ENCODE measurements around the gene RNPS1.
"Not testable (repeated sequence)": the region's sequence is repeated elsewhere in the genome, so short reads cannot be mapped to it uniquely, and the experiment has no call there.

The RNPS1 gene

DNA sequence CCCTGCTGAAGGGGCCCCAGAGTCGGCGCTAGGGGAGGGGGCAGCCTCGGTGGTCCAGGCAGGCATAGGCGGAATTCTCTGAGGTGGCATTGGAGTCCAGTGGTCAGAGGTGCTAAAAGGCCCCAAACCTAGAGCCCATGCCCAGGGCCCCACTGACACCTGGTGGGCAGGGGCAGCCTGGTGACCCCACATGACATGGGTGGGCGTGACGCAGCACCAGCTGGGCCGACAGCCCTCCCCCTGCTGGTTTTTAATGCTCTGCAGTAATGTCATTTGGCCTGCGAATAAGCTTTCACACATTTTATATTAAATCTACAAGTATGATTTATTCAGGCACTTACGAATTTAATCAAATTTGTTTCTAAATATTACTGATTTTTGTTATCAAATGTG is 2.1 kb upstream of the RNPS1 start:
- no peak for DNase-seq
- Histone ChIP-seq H3K36me3 (peaks cover 31% of the 10 kb centered on the region), H3K27me3 (ENCODE audit: insufficient read depth, low read depth, severe bottlenecking) (no peaks in the 10 kb centered on the region), H3K27ac (peak overlapping the region; percentile 97), H3K9me3 (ENCODE audit: severe bottlenecking) (no peaks in the 10 kb centered on the region), H3K4me3 (ENCODE audit: low read depth, low read length) (no peak overlapping the region)
- TF ChIP-seq, protein P1, sequence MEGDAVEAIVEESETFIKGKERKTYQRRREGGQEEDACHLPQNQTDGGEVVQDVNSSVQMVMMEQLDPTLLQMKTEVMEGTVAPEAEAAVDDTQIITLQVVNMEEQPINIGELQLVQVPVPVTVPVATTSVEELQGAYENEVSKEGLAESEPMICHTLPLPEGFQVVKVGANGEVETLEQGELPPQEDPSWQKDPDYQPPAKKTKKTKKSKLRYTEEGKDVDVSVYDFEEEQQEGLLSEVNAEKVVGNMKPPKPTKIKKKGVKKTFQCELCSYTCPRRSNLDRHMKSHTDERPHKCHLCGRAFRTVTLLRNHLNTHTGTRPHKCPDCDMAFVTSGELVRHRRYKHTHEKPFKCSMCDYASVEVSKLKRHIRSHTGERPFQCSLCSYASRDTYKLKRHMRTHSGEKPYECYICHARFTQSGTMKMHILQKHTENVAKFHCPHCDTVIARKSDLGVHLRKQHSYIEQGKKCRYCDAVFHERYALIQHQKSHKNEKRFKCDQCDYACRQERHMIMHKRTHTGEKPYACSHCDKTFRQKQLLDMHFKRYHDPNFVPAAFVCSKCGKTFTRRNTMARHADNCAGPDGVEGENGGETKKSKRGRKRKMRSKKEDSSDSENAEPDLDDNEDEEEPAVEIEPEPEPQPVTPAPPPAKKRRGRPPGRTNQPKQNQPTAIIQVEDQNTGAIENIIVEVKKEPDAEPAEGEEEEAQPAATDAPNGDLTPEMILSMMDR (IDR thresholded peaks at IDR 0.05; ENCODE audit: low read depth, low read length): no peak

DNA sequence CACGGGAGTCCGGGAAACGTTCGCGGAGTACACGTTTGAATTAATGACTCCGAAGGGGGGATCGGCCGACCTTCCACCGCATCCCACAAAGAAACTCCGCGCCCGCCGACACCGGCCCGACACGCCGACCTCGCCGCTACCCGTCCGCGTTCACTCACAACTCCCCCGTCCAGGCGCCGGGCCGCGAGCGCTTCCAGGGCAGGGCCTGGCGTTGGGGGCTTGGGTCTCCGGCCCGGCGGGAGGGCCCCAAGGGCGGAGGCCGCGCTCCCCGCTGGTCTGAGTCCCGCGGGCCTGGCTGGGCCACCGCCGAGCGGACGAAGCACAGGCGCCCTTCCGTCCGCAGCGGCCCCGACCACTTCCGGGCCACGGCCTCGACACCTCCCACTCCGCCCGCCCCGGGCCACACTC is 417 bp downstream of the RNPS1 start:
- not testable (repeated sequence) for H3K27me3 ChIP-seq (ENCODE audit: insufficient read depth, low read depth, severe bottlenecking); DNase-seq; H3K9me3 ChIP-seq (ENCODE audit: severe bottlenecking)
- H3K4me3 ChIP-seq (ENCODE audit: low read depth, low read length): peak overlapping the region; percentile 87
- H3K36me3 ChIP-seq: peaks cover 53% of the 10 kb centered on the region
- H3K27ac ChIP-seq: peak overlapping the region; percentile 97

DNA sequence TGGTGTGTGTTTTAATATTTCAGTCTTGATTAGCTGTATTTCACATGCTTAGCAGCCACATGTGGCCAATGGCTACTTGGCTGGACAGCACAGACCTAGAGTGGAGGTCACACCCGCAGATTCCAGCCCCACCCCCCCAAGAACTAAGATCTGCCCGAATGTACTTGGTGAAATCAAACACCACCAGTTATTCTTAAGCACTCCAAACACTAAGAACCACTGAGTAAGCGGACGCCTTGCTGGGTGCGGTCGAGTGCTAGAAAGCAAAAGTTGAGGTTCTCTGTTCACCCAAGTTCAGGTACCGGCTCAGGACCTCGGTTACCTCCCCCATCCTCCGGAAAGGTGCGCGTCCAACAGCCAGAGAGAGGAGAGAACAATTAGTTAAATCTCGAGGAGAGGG is 1.0 kb downstream of the RNPS1 start:
- not testable (repeated sequence) for DNase-seq; H3K27ac ChIP-seq; H3K27me3 ChIP-seq (ENCODE audit: insufficient read depth, low read depth, severe bottlenecking); H3K9me3 ChIP-seq (ENCODE audit: severe bottlenecking)
- H3K4me3 ChIP-seq (ENCODE audit: low read depth, low read length): peak overlapping the region; percentile 87
- peaks cover 54% of the 10 kb centered on the region for H3K36me3 ChIP-seq

DNA sequence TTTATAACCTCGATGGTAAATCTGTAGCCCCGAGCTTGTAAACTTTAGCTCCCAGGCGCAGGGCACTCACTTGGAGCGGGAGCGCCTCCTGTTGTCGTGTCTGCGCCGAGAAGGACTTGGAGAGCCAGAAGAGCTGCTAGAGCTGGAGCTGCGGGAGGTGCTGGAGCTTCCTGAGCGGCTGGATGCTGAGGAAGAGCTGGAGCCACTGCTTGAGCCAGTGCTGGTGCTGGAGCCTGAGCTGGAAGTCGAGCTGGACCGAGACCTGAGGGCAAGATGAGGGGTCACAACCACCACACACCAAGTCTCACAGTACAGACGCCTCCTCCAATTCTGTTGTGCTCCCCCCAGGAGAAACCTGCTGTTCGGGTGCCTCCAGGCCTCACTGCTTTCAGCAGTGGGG is 4.9 kb downstream of the RNPS1 start:
- H3K27ac ChIP-seq; H3K9me3 ChIP-seq (ENCODE audit: severe bottlenecking); DNase-seq; H3K27me3 ChIP-seq (ENCODE audit: insufficient read depth, low read depth, severe bottlenecking); H3K4me3 ChIP-seq (ENCODE audit: low read depth, low read length): not testable (repeated sequence)
- peaks cover 85% of the 10 kb centered on the region for H3K36me3 ChIP-seq

DNA sequence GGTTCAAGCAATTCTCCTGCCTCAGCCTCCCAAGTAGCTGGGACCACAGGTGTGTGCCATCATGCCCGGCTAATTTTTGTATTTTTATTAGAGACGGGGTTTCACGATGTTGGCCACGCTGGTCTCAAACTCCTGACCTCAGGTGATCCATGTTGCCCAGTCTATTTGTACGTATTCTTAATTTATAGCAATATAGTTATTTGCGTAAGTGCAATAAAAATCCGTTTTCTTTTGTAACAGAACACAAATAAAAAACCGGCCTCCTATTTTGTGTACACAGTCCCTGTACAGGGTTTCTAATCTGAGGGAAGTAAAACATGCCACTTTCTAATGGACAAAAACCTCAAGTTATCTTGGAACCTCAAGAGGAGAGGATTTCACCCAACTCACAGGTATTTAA is 7.7 kb downstream of the RNPS1 start:
- TF ChIP-seq, protein P1 (IDR thresholded peaks at IDR 0.05; ENCODE audit: low read depth, low read length): no peak
- Histone ChIP-seq H3K4me3 (ENCODE audit: low read depth, low read length) (no peak overlapping the region), H3K36me3 (peaks cover 99% of the 10 kb centered on the region), H3K27ac (no peak overlapping the region), H3K9me3 (ENCODE audit: severe bottlenecking) (no peaks in the 10 kb centered on the region), H3K27me3 (ENCODE audit: insufficient read depth, low read depth, severe bottlenecking) (no peaks in the 10 kb centered on the region)
- no peak for DNase-seq

DNA sequence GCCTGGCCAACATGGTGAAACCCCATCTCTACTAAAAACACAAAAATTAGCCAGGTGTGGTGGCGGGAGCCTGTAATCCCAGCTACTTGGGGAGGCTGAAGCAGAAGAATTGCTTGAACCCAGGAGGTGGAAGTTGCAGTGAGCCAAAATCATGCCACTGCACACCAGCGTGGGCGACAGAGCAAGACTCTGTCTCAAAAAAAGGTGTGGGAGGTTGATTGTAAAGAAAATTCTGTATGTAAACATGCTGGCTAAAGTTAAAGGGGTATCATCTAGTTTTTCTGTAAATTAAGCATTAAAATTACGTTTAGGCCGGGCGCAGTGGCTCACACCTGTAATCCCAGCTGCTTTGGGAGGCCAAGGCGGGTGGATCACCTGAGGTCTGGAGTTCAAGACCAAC is 9.4 kb downstream of the RNPS1 start:
- H3K27ac ChIP-seq; DNase-seq; H3K27me3 ChIP-seq (ENCODE audit: insufficient read depth, low read depth, severe bottlenecking); H3K9me3 ChIP-seq (ENCODE audit: severe bottlenecking); H3K4me3 ChIP-seq (ENCODE audit: low read depth, low read length): not testable (repeated sequence)
- peaks cover 99% of the 10 kb centered on the region for H3K36me3 ChIP-seq

DNA sequence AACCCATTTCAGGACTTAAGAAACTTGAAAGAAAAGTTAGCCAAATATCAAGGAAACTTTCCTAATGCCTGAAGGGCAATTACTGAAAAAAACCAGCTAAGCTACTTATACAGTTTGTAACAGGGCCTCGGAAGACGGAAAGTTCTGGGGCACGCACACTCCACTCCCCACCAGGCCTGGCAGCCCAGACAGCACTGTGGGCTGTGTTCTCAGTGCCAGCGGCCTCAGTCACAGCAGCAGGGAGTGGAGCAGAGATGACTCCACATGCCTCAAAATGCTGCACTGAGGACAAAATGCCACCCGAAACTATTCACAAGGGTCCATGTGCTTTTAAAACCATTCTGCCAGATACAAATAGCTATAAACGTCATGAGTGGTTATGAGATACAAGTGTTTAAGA is 10.2 kb downstream of the RNPS1 start:
- H3K27me3 ChIP-seq (ENCODE audit: insufficient read depth, low read depth, severe bottlenecking): no peaks in the 10 kb centered on the region
- DNase-seq: no peak
- peaks cover 99% of the 10 kb centered on the region for H3K36me3 ChIP-seq
- H3K4me3 ChIP-seq (ENCODE audit: low read depth, low read length): no peak overlapping the region
- H3K27ac ChIP-seq: no peak overlapping the region
- TF ChIP-seq, protein P1 (IDR thresholded peaks at IDR 0.05; ENCODE audit: low read depth, low read length): no peak
- no peaks in the 10 kb centered on the region for H3K9me3 ChIP-seq (ENCODE audit: severe bottlenecking)

DNA sequence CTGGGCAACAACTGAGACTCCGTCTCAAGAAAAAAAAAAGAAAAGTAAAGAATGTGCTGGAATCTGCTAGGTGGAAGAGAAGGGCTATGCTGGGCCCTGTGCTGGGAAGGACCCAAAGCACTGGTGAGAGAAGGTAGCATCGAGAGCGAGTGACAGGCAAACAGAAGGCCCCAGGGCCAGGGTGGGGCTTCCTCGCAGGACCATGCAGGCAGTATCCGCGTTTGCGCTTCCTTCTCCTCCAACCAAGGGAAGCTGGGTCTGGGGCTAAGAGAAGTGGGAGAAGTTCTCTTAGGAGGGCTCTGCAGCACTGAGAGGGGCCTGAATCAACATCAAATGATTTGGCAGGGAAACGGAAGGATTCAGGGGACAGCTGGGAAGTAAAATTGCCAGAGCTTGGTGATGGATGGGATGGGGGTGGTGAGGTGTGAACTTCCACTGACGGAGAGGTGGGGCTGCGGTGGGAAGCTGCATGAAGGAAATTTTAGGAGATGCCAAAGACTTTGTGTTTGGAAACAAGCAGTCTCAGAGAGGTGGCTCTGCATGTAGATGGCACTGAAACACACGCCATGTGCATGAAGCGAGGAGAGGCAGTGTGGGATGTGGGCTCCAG is 11.3 kb downstream of the RNPS1 start:
- Histone ChIP-seq H3K9me3 (ENCODE audit: severe bottlenecking) (no peaks in the 10 kb centered on the region), H3K27ac (no peak overlapping the region), H3K4me3 (ENCODE audit: low read depth, low read length) (no peak overlapping the region), H3K36me3 (peaks cover 96% of the 10 kb centered on the region), H3K27me3 (ENCODE audit: insufficient read depth, low read depth, severe bottlenecking) (no peaks in the 10 kb centered on the region)
- DNase-seq: no peak
- TF ChIP-seq, protein P1 (IDR thresholded peaks at IDR 0.05; ENCODE audit: low read depth, low read length): no peak
